Vagina (tissue), 2 donors: ENCODE data around the gene DISP3.

Experiments used
- CTCF ChIP-seq, 3 experiments: fragments of 450-650 bp in 2 of 3; fragments of 200-600 bp in 1 of 3; sonication (generic) in 1 of 3; IDR thresholded peaks; one replicate each; pipeline ENCODE4 v1.5.1; 2017 to 2019; ENCODE audit warnings: antibody characterized with exemption in 3 of 3, mild to moderate bottlenecking in 2 of 3, moderate library complexity in 2 of 3
- POLR2A ChIP-seq, 2 donors: fragments of 450-650 bp; IDR thresholded peaks; one replicate each; pipeline ENCODE4 v1.6.1; 2017; ENCODE audit warnings: antibody characterized with exemption in 2 of 2, mild to moderate bottlenecking in 2 of 2, moderate library complexity in 2 of 2

- TF ChIP-seq CTCF (IDR thresholded peaks at IDR 0.05) (no peak), POLR2A (IDR thresholded peaks at IDR 0.05) (no peak)
Measured at GRCh38 chr1:11448373-11449099, 30.4 kb upstream of the DISP3 start.
